Naive thymus-derived CD4-positive, alpha-beta T cell (primary cell): ENCODE measurements around the gene ATP6V1A. TPM values are rescaled to one million over a fixed set of nuclear protein-coding genes. Genes with fewer than 3 reads are reported as not detected.

Experiments
- ATAC-seq: fragments of 150-1000 bp; cut with Tn5 transposase; 2 replicates; pipeline ENCODE4 v1.10.0; 2021; ENCODE audit warnings: mild to moderate bottlenecking, moderate library complexity
- CTCF ChIA-PET: fragments of 350-600 bp; sonication (Branson Sonifier 250); formaldehyde crosslinking; loops from one replicate; lab custom pipeline; 2021; ENCODE audit warnings: antibody characterized with exemption; lab: Charles Lee
- POLR2A ChIA-PET: fragments of 350-600 bp; sonication (Branson Sonifier 250); formaldehyde crosslinking; loops from one replicate; lab custom pipeline; 2021; ENCODE audit warnings: antibody characterized with exemption, inconsistent platforms; lab: Charles Lee
- DNase-seq, 9 donors: peaks; one replicate each; pipeline versions ENCODE4 v3.0.0 to v3.0.0-alpha.2; 2020 to 2022; ENCODE audit warnings: mixed read lengths in 1 of 9
- H3K27ac ChIP-seq: one replicate; pipeline ENCODE4 v1.7.0; 2013; ENCODE audit warnings: mild to moderate bottlenecking, low read depth, low read length, moderate library complexity
- H3K27me3 ChIP-seq, 2 donors: one replicate each; pipeline ENCODE4 v1.7.0; 2013; ENCODE audit warnings: low read length in 2 of 2, mild to moderate bottlenecking in 2 of 2, moderate library complexity in 2 of 2; ENCODE audit not compliant: control insufficient read depth in 2 of 2, insufficient read depth in 2 of 2
- H3K36me3 ChIP-seq, 3 experiments: 1 replicate in 2 of 3; 2 replicates in 1 of 3; pipeline ENCODE4 v1.7.0; 2013; ENCODE audit warnings: low read length in 3 of 3, mild to moderate bottlenecking in 3 of 3, moderate library complexity in 1 of 3; ENCODE audit not compliant: insufficient read depth in 3 of 3, control insufficient read depth in 2 of 3
- H3K4me1 ChIP-seq, 2 donors: one replicate each; pipeline ENCODE4 v1.7.0; 2013; ENCODE audit warnings: low read length in 2 of 2, mild to moderate bottlenecking in 2 of 2, moderate library complexity in 1 of 2; ENCODE audit not compliant: control insufficient read depth in 2 of 2, insufficient read depth in 2 of 2
- H3K4me3 ChIP-seq: 2 replicates; pipeline ENCODE4 v1.7.0; 2013; ENCODE audit warnings: mild to moderate bottlenecking, low read length
- H3K9me3 ChIP-seq, 3 experiments: 1 replicate in 2 of 3; 2 replicates in 1 of 3; pipeline ENCODE4 v1.7.0; 2013; ENCODE audit warnings: low read length in 3 of 3; ENCODE audit not compliant: control insufficient read depth in 2 of 3
- H3K27ac Mint-ChIP-seq, 9 donors: one replicate each; pipeline ENCODE4 v1.8.0; 2020 to 2022; ENCODE audit warnings: mixed read lengths in 9 of 9, mild to moderate bottlenecking in 8 of 9, moderate library complexity in 5 of 9, inconsistent platforms in 2 of 9
- H3K27me3 Mint-ChIP-seq, 5 donors: one replicate each; pipeline ENCODE4 v1.8.0; 2021 to 2022; ENCODE audit warnings: mixed read lengths in 5 of 5, mild to moderate bottlenecking in 1 of 5
- H3K36me3 Mint-ChIP-seq, 5 donors: one replicate each; pipeline ENCODE4 v1.8.0; 2020 to 2022; ENCODE audit warnings: mixed read lengths in 5 of 5, mild to moderate bottlenecking in 3 of 5, inconsistent platforms in 1 of 5
- H3K4me1 Mint-ChIP-seq, 7 donors: one replicate each; pipeline ENCODE4 v1.8.0; 2020 to 2022; ENCODE audit warnings: mixed read lengths in 7 of 7, mild to moderate bottlenecking in 3 of 7, inconsistent platforms in 1 of 7
- H3K4me3 Mint-ChIP-seq, 10 donors: one replicate each; pipeline ENCODE4 v1.8.0; 2020 to 2022; ENCODE audit warnings: mild to moderate bottlenecking in 10 of 10, mixed read lengths in 10 of 10, moderate library complexity in 6 of 10, inconsistent platforms in 2 of 10
- H3K9me3 Mint-ChIP-seq, 11 donors: one replicate each; pipeline ENCODE4 v1.8.0; 2020 to 2022; ENCODE audit warnings: mixed read lengths in 11 of 11, mild to moderate bottlenecking in 4 of 11, inconsistent platforms in 1 of 11, moderate library complexity in 1 of 11
- intact Hi-C, 2 donors: fragments of 100-400 bp; cut with micrococcal nuclease; formaldehyde crosslinking; loops; one replicate each; pipeline ENCODE4 v1.15.1; 2023
- polyA plus RNA-seq, 2 donors: library from polyadenylated mRNA; unstranded; fragments of 300-500 nt; fragmentation: Illumina TruSeq; gene quantifications; one replicate each; pipeline ENCODE4 v1.2.3, GENCODE V29; 2021
- total RNA-seq, 6 experiments: library from RNA in 5 of 6; stranded (reverse) in 5 of 6; gene quantifications; 1 replicate in 5 of 6; 2 replicates in 1 of 6; pipeline ENCODE4 v1.2.3 and lab custom pipeline; 2021 to 2026

ATP6V1A gene
- total and polyA plus RNA-seq, 7 experiments from 2014 or later: 11.9 to 44.8 (median 29.0) TPM

- Histone ChIP-seq H3K36me3 (no peaks in the 10 kb centered on the region), H3K27ac (no peak overlapping the region), H3K9me3 (no peaks in the 10 kb centered on the region), H3K4me3 (no peak overlapping the region), H3K27me3 (no peaks in the 10 kb centered on the region), H3K4me1 (no peaks in the 10 kb centered on the region)
- H3K27me3 Mint-ChIP-seq: peaks cover 14 to 36% (median 29%) of the 10 kb centered on the region in 5 donors
- DNase-seq (no peak), ATAC-seq (no peak)
- H3K4me1 Mint-ChIP-seq: peaks cover 0 to 4% (median 0%) of the 10 kb centered on the region in 7 donors
- POLR2A ChIA-PET: interaction anchor here (0.6 to 1.0 kb wide), 2 partner anchors 18 to 34 kb away, joined by 3 to 6 read pairs; partner anchors contain the start of gene NAA50
- H3K27ac Mint-ChIP-seq: no peak overlapping the region
- peaks cover 0 to 10% (median 4%) of the 10 kb centered on the region in 5 donors for H3K36me3 Mint-ChIP-seq
- no peaks in the 10 kb centered on the region for H3K9me3 Mint-ChIP-seq
- intact Hi-C loops: no loop called here
- CTCF ChIA-PET: no interaction called here
- no peak overlapping the region for H3K4me3 Mint-ChIP-seq
Observed at GRCh38 chr3:113712129-113712528, 34.7 kb upstream of the ATP6V1A start.

- Mint-ChIP-seq H3K36me3 (peaks cover 0 to 20% (median 9%) of the 10 kb centered on the region in 5 donors), H3K27me3 (peaks cover 0 to 18% (median 11%) of the 10 kb centered on the region in 5 donors), H3K27ac (no peak overlapping the region), H3K4me3 (no peak overlapping the region), H3K4me1 (peaks cover 0 to 4% (median 0%) of the 10 kb centered on the region in 7 donors), H3K9me3 (no peaks in the 10 kb centered on the region)
- Histone ChIP-seq H3K36me3 (peaks cover 0 to 4% (median 0%) of the 10 kb centered on the region in 3 experiments), H3K27me3 (no peaks in the 10 kb centered on the region), H3K9me3 (no peaks in the 10 kb centered on the region), H3K27ac (no peak overlapping the region), H3K4me1 (no peaks in the 10 kb centered on the region), H3K4me3 (no peak overlapping the region)
- ATAC-seq (no peak), DNase-seq (no peak)
- CTCF ChIA-PET: no interaction called here
- intact Hi-C loops: no loop called here
- POLR2A ChIA-PET: no interaction called here
Observed at GRCh38 chr3:113714702-113715101, 32.1 kb upstream of the ATP6V1A start.

GRCh38 chr3:113717308-113717707, 29.5 kb upstream of the ATP6V1A start:
- no peak overlapping the region for H3K4me3 Mint-ChIP-seq
- H3K9me3 ChIP-seq: no peaks in the 10 kb centered on the region
- DNase-seq (no peak), ATAC-seq (no peak)
- H3K4me1 Mint-ChIP-seq: peaks cover 0 to 10% (median 4%) of the 10 kb centered on the region in 7 donors
- H3K27ac ChIP-seq: no peak overlapping the region
- no peaks in the 10 kb centered on the region for H3K9me3 Mint-ChIP-seq
- H3K36me3 ChIP-seq: peaks cover 0 to 23% (median 20%) of the 10 kb centered on the region in 3 experiments
- peak overlapping the region in 6 of 9 donors; percentile 5 to 46 (median 25) for H3K27ac Mint-ChIP-seq
- no peak overlapping the region for H3K4me3 ChIP-seq
- H3K36me3 Mint-ChIP-seq: peaks cover 0 to 33% (median 20%) of the 10 kb centered on the region in 5 donors
- ChIA-PET CTCF (no interaction called here), POLR2A (interaction anchor here (2.1 kb wide), 1 partner anchor 19 kb away, joined by 4 read pairs; no protein-coding TSS in a partner anchor)
- H3K4me1 ChIP-seq: no peaks in the 10 kb centered on the region
- intact Hi-C loops: no loop called here
- no peaks in the 10 kb centered on the region for H3K27me3 ChIP-seq
- peaks cover 0 to 4% (median 0%) of the 10 kb centered on the region in 5 donors for H3K27me3 Mint-ChIP-seq

DNA sequence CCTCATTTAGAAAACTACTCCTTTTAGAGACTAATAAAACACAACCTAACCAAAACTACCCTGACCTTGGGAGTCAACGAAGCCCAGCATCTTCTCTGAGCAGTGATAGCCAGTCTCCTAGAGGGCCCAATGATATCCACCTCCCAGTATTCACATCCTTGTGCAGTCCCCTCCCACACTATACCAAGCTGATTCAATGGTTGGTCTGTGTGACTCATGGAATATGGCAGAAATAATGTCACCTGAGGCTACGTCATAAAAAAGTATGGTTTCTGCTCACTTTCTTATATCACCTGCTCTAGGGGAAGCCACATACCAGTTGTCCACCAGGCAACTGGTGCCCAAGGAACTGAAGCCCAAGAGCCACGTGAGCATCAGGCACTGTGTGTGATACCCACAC, 29.0 kb upstream of the ATP6V1A start:
- H3K36me3 Mint-ChIP-seq: peaks cover 0 to 38% (median 21%) of the 10 kb centered on the region in 5 donors
- Histone ChIP-seq H3K4me1 (no peaks in the 10 kb centered on the region), H3K27me3 (no peaks in the 10 kb centered on the region), H3K36me3 (peaks cover 0 to 28% (median 20%) of the 10 kb centered on the region in 3 experiments), H3K9me3 (no peaks in the 10 kb centered on the region), H3K4me3 (no peak overlapping the region), H3K27ac (no peak overlapping the region)
- peak overlapping the region in 6 of 9 donors; percentile 5 to 46 (median 25) for H3K27ac Mint-ChIP-seq
- intact Hi-C loops: no loop called here
- peaks cover 0 to 10% (median 2%) of the 10 kb centered on the region in 7 donors for H3K4me1 Mint-ChIP-seq
- ATAC-seq (no peak), DNase-seq (no peak)
- CTCF ChIA-PET: no interaction called here
- H3K4me3 Mint-ChIP-seq: no peak overlapping the region
- POLR2A ChIA-PET: interaction anchor here (2.1 kb wide), 1 partner anchor 19 kb away, joined by 4 read pairs; no protein-coding TSS in a partner anchor
- no peaks in the 10 kb centered on the region for H3K9me3 Mint-ChIP-seq
- H3K27me3 Mint-ChIP-seq: no peaks in the 10 kb centered on the region

DNA sequence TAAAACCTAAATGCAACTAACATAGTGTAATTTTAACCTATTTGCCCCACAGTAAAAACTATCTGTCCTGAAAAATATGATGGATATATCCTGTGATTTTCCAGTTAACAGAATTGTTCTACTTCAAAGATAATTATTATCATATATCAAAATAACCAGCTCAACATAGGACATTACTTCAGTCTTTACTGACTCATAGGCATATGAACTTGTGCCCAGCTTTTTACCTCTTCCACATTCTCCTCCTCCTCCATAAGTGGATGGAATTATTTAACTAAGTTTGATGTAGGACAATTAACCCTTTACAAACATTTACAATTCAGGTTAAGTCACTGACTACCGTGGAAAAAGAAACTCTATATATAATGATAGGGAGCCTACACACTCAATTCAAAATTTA, 27.5 kb upstream of the ATP6V1A start:
- intact Hi-C loops: no loop called here
- no peaks in the 10 kb centered on the region for H3K9me3 Mint-ChIP-seq
- no peak overlapping the region for H3K4me3 Mint-ChIP-seq
- H3K36me3 Mint-ChIP-seq: peaks cover 0 to 46% (median 23%) of the 10 kb centered on the region in 5 donors
- no peaks in the 10 kb centered on the region for H3K27me3 ChIP-seq
- H3K27me3 Mint-ChIP-seq: no peaks in the 10 kb centered on the region
- no peaks in the 10 kb centered on the region for H3K9me3 ChIP-seq
- no peak overlapping the region for H3K4me3 ChIP-seq
- DNase-seq (no peak), ATAC-seq (no peak)
- H3K4me1 ChIP-seq: no peaks in the 10 kb centered on the region
- peaks cover 0 to 33% (median 20%) of the 10 kb centered on the region in 3 experiments for H3K36me3 ChIP-seq
- H3K4me1 Mint-ChIP-seq: peaks cover 0 to 10% (median 2%) of the 10 kb centered on the region in 7 donors
- POLR2A ChIA-PET: interaction anchor here (1.6 kb wide), 1 partner anchor 23 kb away, joined by 3 read pairs; the partner anchor contains the start of gene USF3
- CTCF ChIA-PET: no interaction called here
- no peak overlapping the region for H3K27ac Mint-ChIP-seq
- no peak overlapping the region for H3K27ac ChIP-seq

GRCh38 chr3:113719758-113720157, 27.1 kb upstream of the ATP6V1A start:
- no peak for DNase-seq
- CTCF ChIA-PET: no interaction called here
- H3K4me3 ChIP-seq: no peak overlapping the region
- Mint-ChIP-seq H3K4me3 (no peak overlapping the region), H3K9me3 (no peaks in the 10 kb centered on the region), H3K27me3 (no peaks in the 10 kb centered on the region), H3K4me1 (peaks cover 2 to 11% (median 4%) of the 10 kb centered on the region in 7 donors), H3K36me3 (peaks cover 0 to 48% (median 23%) of the 10 kb centered on the region in 5 donors), H3K27ac (no peak overlapping the region)
- no peaks in the 10 kb centered on the region for H3K27me3 ChIP-seq
- H3K36me3 ChIP-seq: peaks cover 0 to 33% (median 20%) of the 10 kb centered on the region in 3 experiments
- POLR2A ChIA-PET: interaction anchor here (1.6 kb wide), 1 partner anchor 24 kb away, joined by 3 read pairs; the partner anchor contains the start of gene USF3
- H3K4me1 ChIP-seq: no peaks in the 10 kb centered on the region
- H3K9me3 ChIP-seq: no peaks in the 10 kb centered on the region
- no peak overlapping the region for H3K27ac ChIP-seq
- no peak for ATAC-seq
- intact Hi-C loops: no loop called here
